Dermis microvascular lymphatic vessel endothelial cell (primary cell): ENCODE results near the gene CSPG5. TPM values are rescaled to one million over a fixed set of nuclear protein-coding genes. Genes with fewer than 3 reads are reported as not detected.

Source experiments
- DNase-seq, 2 donors: peaks; one replicate each; pipeline versions ENCODE4 v3.0.0 to v3.0.0-alpha.2; 2010; ENCODE audit warnings: low read depth in 2 of 2
- total RNA-seq: library from RNA; depleted of rRNA; stranded (reverse); fragments of >200 nt; gene quantifications from 2 replicates; pipeline ENCODE4 v1.2.1, GENCODE V29; 2014

Gene CSPG5
- total RNA-seq, 1 donor from 2014 or later, result 0.26 TPM

GRCh38 chr3:47540281-47540680, 38.4 kb downstream of the CSPG5 start:
- no peak for DNase-seq

- no peak for DNase-seq
Measured at GRCh38 chr3:47536967-47537366, 41.7 kb downstream of the CSPG5 start.

- DNase-seq, result no peak
Measured at GRCh38 chr3:47536221-47536891, 42.3 kb downstream of the CSPG5 start.

GRCh38 chr3:47533996-47534454, 44.6 kb downstream of the CSPG5 start:
- no peak for DNase-seq

- no peak for DNase-seq
Measured at GRCh38 chr3:47533481-47533880, 45.2 kb downstream of the CSPG5 start.

GRCh38 chr3:47527952-47528725, 50.5 kb downstream of the CSPG5 start:
- no peak for DNase-seq

- no peak for DNase-seq
Measured at GRCh38 chr3:47525617-47526016, 53.0 kb downstream of the CSPG5 start.

- DNase-seq, result no peak
Measured at GRCh38 chr3:47523310-47524073, 55.2 kb downstream of the CSPG5 start.

- peak; percentile 86 to 92 for DNase-seq
Measured at GRCh38 chr3:47522082-47522987, 56.3 kb downstream of the CSPG5 start.

- no peak for DNase-seq
Measured at GRCh38 chr3:47520756-47521155, 57.9 kb downstream of the CSPG5 start.

- DNase-seq, result no peak
Measured at GRCh38 chr3:47517937-47518336, 60.7 kb downstream of the CSPG5 start.

- DNase-seq, result no peak
Measured at GRCh38 chr3:47515864-47516319, 62.8 kb downstream of the CSPG5 start.

GRCh38 chr3:47515100-47515499, 63.6 kb downstream of the CSPG5 start:
- no peak for DNase-seq

GRCh38 chr3:47513125-47513929, 65.3 kb downstream of the CSPG5 start, which contains the start of gene ELP6:
Gene ELP6 (minus strand): TSS chr3:47513712. CDS start chr3:47513590, 122 bp downstream.
- DNase-seq, result peak; percentile 89 to 96

GRCh38 chr3:47512416-47513124, 66.1 kb downstream of the CSPG5 start:
- peak in 1 of 2 donors; percentile 34 for DNase-seq
